Tibial nerve (tissue), 3 donors: ENCODE results near the gene CEP170B.

ENCODE experiments used
- CTCF ChIP-seq, 5 experiments: fragments of 200-600 bp in 3 of 5; fragments of 450-650 bp in 2 of 5; sonication (generic) in 3 of 5; IDR thresholded peaks; one replicate each; pipeline ENCODE4 v1.5.1; 2016 to 2019; ENCODE audit warnings: antibody characterized with exemption in 5 of 5, mild to moderate bottlenecking in 3 of 5, moderate library complexity in 2 of 5
- POLR2A ChIP-seq, 2 donors: fragments of 450-650 bp; IDR thresholded peaks; one replicate each; pipeline ENCODE4 v1.6.1; 2017; ENCODE audit warnings: antibody characterized with exemption in 2 of 2, mild to moderate bottlenecking in 2 of 2, moderate library complexity in 2 of 2

GRCh38 chr14:104878582-104878981, 13.5 kb downstream of the CEP170B start:
- TF ChIP-seq CTCF (IDR thresholded peaks at IDR 0.05) = no peak
- TF ChIP-seq POLR2A (IDR thresholded peaks at IDR 0.05) = no peak
